Measurements from ENCODE around the gene DMAC2L. TPM values are rescaled to one million over a fixed set of nuclear protein-coding genes. Genes with fewer than 3 reads are reported as not detected.
A peak's percentile ranks its signal among the peaks of the same experiment; 100 is the strongest.

Gene DMAC2L
- polyA plus RNA-seq, 3 donors from 2014 or later, result 13.6 to 20.9 (median 20.0) TPM

- H3K4me1 Mint-ChIP-seq, result peaks cover 21 to 23% of the 10 kb centered on the region in 2 donors
These were observed 24.1 kb downstream of the DMAC2L start for GRCh38 chr14:50335989-50336824.

GRCh38 chr14:50338587-50338986 is 26.5 kb downstream of the DMAC2L start:
- Mint-ChIP-seq H3K9me3 (no peaks in the 10 kb centered on the region), H3K36me3 (peaks cover 2 to 9% (median 4%) of the 10 kb centered on the region in 3 donors), H3K4me3 (no peak overlapping the region), H3K4me1 (peaks cover 19 to 27% of the 10 kb centered on the region in 2 donors), H3K27me3 (ENCODE audit: low read depth in 3 of 3) (no peaks in the 10 kb centered on the region), H3K27ac (peak overlapping the region in 1 of 6 donors; percentile 26)
- no peak for DNase-seq

More at GRCh38 chr14:50335989-50336824, 24.1 kb downstream of the DMAC2L start:
- Mint-ChIP-seq H3K9me3 (no peaks in the 10 kb centered on the region), H3K27me3 (ENCODE audit: low read depth in 3 of 3) (no peaks in the 10 kb centered on the region), H3K4me3 (peak overlapping the region; percentile 41 to 80 (median 50)), H3K36me3 (peaks cover 8 to 15% (median 11%) of the 10 kb centered on the region in 3 donors), H3K27ac (peak overlapping the region; percentile 13 to 85 (median 76))
- DNase-seq, result no peak

- DNase-seq, result no peak
- H3K27ac Mint-ChIP-seq, result peak overlapping the region in 2 of 6 donors; percentile 26 to 50
These were observed 27.2 kb downstream of the DMAC2L start for GRCh38 chr14:50339178-50339804.

GRCh38 chr14:50340045-50340444 is 27.9 kb downstream of the DMAC2L start:
- no peaks in the 10 kb centered on the region for H3K27me3 Mint-ChIP-seq (ENCODE audit: low read depth in 3 of 3)
- no peak for DNase-seq
- H3K36me3 Mint-ChIP-seq, result peaks cover 2 to 7% (median 4%) of the 10 kb centered on the region in 3 donors
- peak overlapping the region in 3 of 6 donors; percentile 26 to 31 (median 30) for H3K27ac Mint-ChIP-seq
- H3K4me1 Mint-ChIP-seq, result peaks cover 19 to 32% of the 10 kb centered on the region in 2 donors
- H3K9me3 Mint-ChIP-seq, result no peaks in the 10 kb centered on the region
- no peak overlapping the region for H3K4me3 Mint-ChIP-seq

More at GRCh38 chr14:50339178-50339804, 27.2 kb downstream of the DMAC2L start:
- peaks cover 2 to 9% (median 4%) of the 10 kb centered on the region in 3 donors for H3K36me3 Mint-ChIP-seq
- H3K4me1 Mint-ChIP-seq, result peaks cover 19 to 32% of the 10 kb centered on the region in 2 donors
- H3K4me3 Mint-ChIP-seq, result no peak overlapping the region
- H3K27me3 Mint-ChIP-seq (ENCODE audit: low read depth in 3 of 3), result no peaks in the 10 kb centered on the region
- no peaks in the 10 kb centered on the region for H3K9me3 Mint-ChIP-seq

- Mint-ChIP-seq H3K36me3 (peaks cover 4 to 8% (median 4%) of the 10 kb centered on the region in 3 donors), H3K27me3 (ENCODE audit: low read depth in 3 of 3) (no peaks in the 10 kb centered on the region), H3K27ac (no peak overlapping the region), H3K4me1 (peaks cover 12 to 25% of the 10 kb centered on the region in 2 donors), H3K4me3 (no peak overlapping the region), H3K9me3 (no peaks in the 10 kb centered on the region)
- DNase-seq, result no peak
These were observed 28.8 kb downstream of the DMAC2L start for GRCh38 chr14:50340963-50341362.

GRCh38 chr14:50342221-50343078 is 30.3 kb downstream of the DMAC2L start:
- Mint-ChIP-seq H3K27ac (peak overlapping the region in 4 of 6 donors; percentile 52 to 85 (median 59)), H3K36me3 (peaks cover 4 to 8% (median 6%) of the 10 kb centered on the region in 3 donors), H3K9me3 (no peaks in the 10 kb centered on the region), H3K4me3 (peak overlapping the region in 4 of 5 donors; percentile 21 to 67 (median 24)), H3K27me3 (ENCODE audit: low read depth in 3 of 3) (no peaks in the 10 kb centered on the region), H3K4me1 (peaks cover 5 to 17% of the 10 kb centered on the region in 2 donors)
- DNase-seq, result peak; percentile 58 to 69 (median 63)

GRCh38 chr14:50343434-50343833 is 31.3 kb downstream of the DMAC2L start:
- Mint-ChIP-seq H3K4me1 (peaks cover 5 to 17% of the 10 kb centered on the region in 2 donors), H3K4me3 (no peak overlapping the region), H3K36me3 (peaks cover 4 to 8% (median 6%) of the 10 kb centered on the region in 3 donors), H3K27me3 (ENCODE audit: low read depth in 3 of 3) (no peaks in the 10 kb centered on the region), H3K27ac (peak overlapping the region in 2 of 6 donors; percentile 13 to 20), H3K9me3 (no peaks in the 10 kb centered on the region)
- DNase-seq, result no peak

- H3K4me3 Mint-ChIP-seq, result no peak overlapping the region
- H3K27me3 Mint-ChIP-seq (ENCODE audit: low read depth in 3 of 3), result no peaks in the 10 kb centered on the region
- H3K4me1 Mint-ChIP-seq, result peaks cover 5 to 17% of the 10 kb centered on the region in 2 donors
- no peak overlapping the region for H3K27ac Mint-ChIP-seq
- H3K9me3 Mint-ChIP-seq, result no peaks in the 10 kb centered on the region
- DNase-seq, result no peak
- peaks cover 0 to 14% (median 8%) of the 10 kb centered on the region in 3 donors for H3K36me3 Mint-ChIP-seq
These were observed 32.1 kb downstream of the DMAC2L start for GRCh38 chr14:50344116-50344775.

- Mint-ChIP-seq H3K9me3 (no peaks in the 10 kb centered on the region), H3K4me1 (peaks cover 5 to 17% of the 10 kb centered on the region in 2 donors), H3K27ac (peak overlapping the region in 1 of 6 donors; percentile 10), H3K36me3 (peaks cover 0 to 14% (median 8%) of the 10 kb centered on the region in 3 donors), H3K4me3 (no peak overlapping the region), H3K27me3 (ENCODE audit: low read depth in 3 of 3) (no peaks in the 10 kb centered on the region)
- DNase-seq, result no peak
These were observed 32.9 kb downstream of the DMAC2L start for GRCh38 chr14:50344876-50345563.

- Mint-ChIP-seq H3K4me3 (no peak overlapping the region), H3K9me3 (no peaks in the 10 kb centered on the region), H3K27me3 (ENCODE audit: low read depth in 3 of 3) (no peaks in the 10 kb centered on the region), H3K4me1 (peaks cover 5 to 17% of the 10 kb centered on the region in 2 donors), H3K27ac (peak overlapping the region in 2 of 6 donors; percentile 8 to 60), H3K36me3 (peaks cover under 1 to 16% (median 6%) of the 10 kb centered on the region in 3 donors)
- DNase-seq, result no peak
These were observed 33.8 kb downstream of the DMAC2L start for GRCh38 chr14:50345846-50346422.

GRCh38 chr14:50347521-50347920 is 35.4 kb downstream of the DMAC2L start:
- H3K9me3 Mint-ChIP-seq, result no peaks in the 10 kb centered on the region
- no peak overlapping the region for H3K4me3 Mint-ChIP-seq
- peaks cover 4 to 18% (median 8%) of the 10 kb centered on the region in 3 donors for H3K36me3 Mint-ChIP-seq
- no peak for DNase-seq
- no peaks in the 10 kb centered on the region for H3K27me3 Mint-ChIP-seq (ENCODE audit: low read depth in 3 of 3)
- peaks cover 4 to 15% of the 10 kb centered on the region in 2 donors for H3K4me1 Mint-ChIP-seq
- H3K27ac Mint-ChIP-seq, result peak overlapping the region in 3 of 6 donors; percentile 38 to 70 (median 43)

GRCh38 chr14:50348933-50349332 is 36.8 kb downstream of the DMAC2L start:
- no peaks in the 10 kb centered on the region for H3K9me3 Mint-ChIP-seq
- no peaks in the 10 kb centered on the region for H3K27me3 Mint-ChIP-seq (ENCODE audit: low read depth in 3 of 3)
- H3K36me3 Mint-ChIP-seq, result peaks cover 4 to 18% (median 8%) of the 10 kb centered on the region in 3 donors
- peak overlapping the region in 2 of 6 donors; percentile 13 to 29 for H3K27ac Mint-ChIP-seq
- no peak for DNase-seq
- H3K4me3 Mint-ChIP-seq, result no peak overlapping the region
- H3K4me1 Mint-ChIP-seq, result peaks cover 0 to 1% of the 10 kb centered on the region in 2 donors

Data from immature natural killer cell (primary cell).